HepG2 (cell line): ENCODE measurements around the gene API5. TPM values are rescaled to one million over a fixed set of nuclear protein-coding genes. Genes with fewer than 3 reads are reported as not detected.

Experiments
- AGO2 ChIP-seq: fragments of 200-400 bp; formaldehyde crosslinking; optimal IDR thresholded peaks from 2 replicates; pipeline ENCODE3; 2017; ENCODE audit warnings: mild to moderate bottlenecking, low read depth, low read length, moderate library complexity
- CREB3 ChIP-seq: sonication (generic); formaldehyde crosslinking; IDR thresholded peaks from 2 replicates; pipeline ENCODE4 v1.5.0; 2020; ENCODE audit warnings: missing genetic modification reagents
- EP300 ChIP-seq, 3 experiments: sonication (generic) in 1 of 3; formaldehyde crosslinking in 1 of 3; IDR thresholded peaks; 2 replicates each; pipeline versions ENCODE4 v1.5.1 to v1.6.1; 2011 to 2020; ENCODE audit warnings: low read depth in 2 of 3, low read length in 2 of 3, borderline replicate concordance in 1 of 3, improper control_type of control experiment in 1 of 3, mild to moderate bottlenecking in 1 of 3, missing genetic modification reagents in 1 of 3, moderate library complexity in 1 of 3
- HNF4G ChIP-seq, 2 experiments: sonication (generic) in 1 of 2; formaldehyde crosslinking in 1 of 2; IDR thresholded peaks; 2 replicates each; pipeline versions ENCODE4 v1.4.0 to v1.6.1; 2011 to 2020; ENCODE audit warnings: borderline replicate concordance in 2 of 2, low read depth in 2 of 2, mild to moderate bottlenecking in 2 of 2, low read length in 1 of 2, missing genetic modification reagents in 1 of 2, moderate library complexity in 1 of 2
- JDP2 ChIP-seq: sonication (generic); formaldehyde crosslinking; IDR thresholded peaks from 2 replicates; pipeline ENCODE4 v1.8.1; 2022; ENCODE audit warnings: missing genetic modification reagents, borderline replicate concordance
- JUNB ChIP-seq: sonication (generic); formaldehyde crosslinking; IDR thresholded peaks from 2 replicates; pipeline ENCODE4 v1.8.0; 2022; ENCODE audit warnings: missing genetic modification reagents, mild to moderate bottlenecking, borderline replicate concordance
- MTF2 ChIP-seq: sonication (generic); formaldehyde crosslinking; IDR thresholded peaks from 2 replicates; pipeline ENCODE4 v1.5.0; 2020; ENCODE audit warnings: missing genetic modification reagents, borderline replicate concordance
- NFKB2 ChIP-seq: sonication (generic); formaldehyde crosslinking; IDR thresholded peaks from 2 replicates; pipeline ENCODE4 v1.4.0; 2020; ENCODE audit warnings: missing genetic modification reagents, borderline replicate concordance
- RBFOX2 ChIP-seq: fragments of 200-400 bp; formaldehyde crosslinking; IDR thresholded peaks from 2 replicates; pipeline ENCODE4 v1.6.1; 2017; ENCODE audit warnings: low read depth, mild to moderate bottlenecking, low read length
- SMAD3 ChIP-seq: sonication (generic); formaldehyde crosslinking; IDR thresholded peaks from 2 replicates; pipeline ENCODE4 v1.4.0; 2020; ENCODE audit warnings: missing genetic modification reagents
- SRSF1 ChIP-seq: fragments of 200-400 bp; formaldehyde crosslinking; optimal IDR thresholded peaks from 2 replicates; pipeline ENCODE3; 2017; ENCODE audit warnings: mild to moderate bottlenecking, low read depth, low read length, moderate library complexity
- SSRP1 ChIP-seq: IDR thresholded peaks from 2 replicates; pipeline ENCODE4 v1.6.1; 2016; ENCODE audit warnings: control low read depth
- TRIM22 ChIP-seq: fragments of 450-650 bp; IDR thresholded peaks from 2 replicates; pipeline ENCODE4 v1.6.1; 2017
- ZNF253 ChIP-seq: sonication (generic); formaldehyde crosslinking; IDR thresholded peaks from 2 replicates; pipeline ENCODE4 v1.8.0; 2022; ENCODE audit warnings: mild to moderate bottlenecking, missing genetic modification reagents, borderline replicate concordance
- ZNF432 ChIP-seq: sonication (generic); formaldehyde crosslinking; IDR thresholded peaks from 2 replicates; pipeline ENCODE4 v1.5.0; 2020; ENCODE audit warnings: missing genetic modification reagents, mild to moderate bottlenecking, borderline replicate concordance
- ZNF501 ChIP-seq: sonication (generic); formaldehyde crosslinking; IDR thresholded peaks from 2 replicates; pipeline ENCODE4 v1.5.1; 2020; ENCODE audit warnings: mild to moderate bottlenecking, moderate library complexity, missing genetic modification reagents
- ZNF549 ChIP-seq: sonication (generic); formaldehyde crosslinking; IDR thresholded peaks from 2 replicates; pipeline ENCODE4 v1.5.0; 2020; ENCODE audit warnings: missing genetic modification reagents
- ZNF550 ChIP-seq: sonication (generic); formaldehyde crosslinking; IDR thresholded peaks from 2 replicates; pipeline ENCODE4 v1.4.0; 2020; ENCODE audit warnings: mild to moderate bottlenecking, missing genetic modification reagents, borderline replicate concordance
- ZNF761 ChIP-seq: sonication (generic); formaldehyde crosslinking; conservative IDR thresholded peaks from 2 replicates; pipeline ENCODE4 v1.4.0; 2020; ENCODE audit warnings: mild to moderate bottlenecking, missing genetic modification reagents
- ZNF773 ChIP-seq: sonication (generic); formaldehyde crosslinking; IDR thresholded peaks from 2 replicates; pipeline ENCODE4 v1.4.0; 2020; ENCODE audit warnings: missing genetic modification reagents, borderline replicate concordance
- polyA plus RNA-seq, 8 experiments: library from polyadenylated mRNA; depleted of rRNA in 3 of 8; stranded (reverse) in 7 of 8; unstranded in 1 of 8; fragments of >200 nt; fragmentation: Illumina TruSeq in 4 of 8; extraction: Trizol in 4 of 8; gene quantifications; 2 replicates each; pipeline versions ENCODE4 v1.2.1 to v1.2.3, GENCODE V29; 2011 to 2016; ENCODE audit warnings: low read depth in 4 of 8, missing spikeins in 1 of 8, mixed read lengths in 1 of 8; ENCODE audit not compliant: insufficient read depth in 1 of 8
- total RNA-seq, 5 experiments: library from RNA; depleted of rRNA; stranded (reverse); fragments of >200 nt; fragmentation: Illumina TruSeq; extraction: Trizol; gene quantifications; 2 replicates each; pipeline ENCODE4 v1.2.3, GENCODE V29; 2016; ENCODE audit warnings: low read depth in 1 of 5
- TF ChIP-seq, protein P1 (sequence below): sonication (generic); formaldehyde crosslinking; IDR thresholded peaks from 2 replicates; pipeline ENCODE4 v1.4.0; 2020; ENCODE audit warnings: missing genetic modification reagents

API5 gene
- total and polyA plus RNA-seq, 2 of the 13 experiments (the other 11 are each of a cell fraction or from before 2014, with no cell fraction given): 21.6 to 59.0 TPM

DNA sequence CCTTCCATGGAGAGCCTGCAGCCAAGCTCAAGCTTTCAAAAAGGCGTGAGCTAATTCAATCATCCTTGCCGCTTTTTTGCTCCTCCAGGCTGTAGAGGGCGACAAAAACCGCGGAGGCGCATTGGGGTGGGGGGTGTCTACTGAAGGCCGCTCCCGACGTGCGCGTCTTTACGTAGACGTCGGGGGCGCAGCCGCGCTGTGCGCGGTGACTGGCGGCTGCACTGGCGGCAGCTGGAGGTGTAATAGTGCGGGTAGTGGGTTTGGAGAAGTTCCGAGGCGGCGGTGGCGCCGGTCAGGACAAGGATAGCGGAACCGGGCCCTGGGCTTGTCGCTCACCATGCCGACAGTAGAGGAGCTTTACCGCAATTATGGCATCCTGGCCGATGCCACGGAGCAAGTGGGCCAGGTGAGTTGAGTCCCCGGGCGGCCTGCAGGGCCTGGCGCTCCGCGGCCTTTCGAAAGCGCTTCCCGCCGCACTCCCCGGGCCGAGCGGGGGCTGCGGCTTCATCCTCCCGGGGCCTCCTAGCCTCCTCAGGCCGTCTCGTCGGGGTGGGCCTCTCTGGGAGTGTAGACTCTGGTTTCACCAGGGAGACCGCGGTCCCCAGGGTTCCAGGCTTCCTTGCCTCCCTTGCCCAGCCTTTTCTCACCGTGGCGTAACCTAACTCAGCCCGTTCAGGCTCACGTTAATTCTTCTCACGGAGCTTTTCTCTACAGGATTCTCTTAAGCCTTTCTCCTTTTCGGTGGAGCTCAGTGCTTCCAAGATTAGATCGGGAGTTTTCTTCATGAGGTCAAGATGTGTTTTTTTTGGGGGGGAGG is at the start of gene API5 (continued):
- TF ChIP-seq ZNF253 (CRISPR knock-in tag) (peak; percentile 70; the same call in 1 of the 2 replicates), SSRP1 (CRISPR knock-in tag) (0 out of 2 replicates have a peak, but pooled peaks have one; percentile 55), HNF4G (IDR thresholded peaks at IDR 0.05; ENCODE audit: borderline replicate concordance, low read depth, low read length) (no peak), HNF4G (CRISPR knock-in tag; IDR thresholded peaks at IDR 0.05; ENCODE audit: borderline replicate concordance, low read depth) (no peak), ZNF773 (0 out of 2 replicates have a peak, but pooled peaks have one; percentile 46), MTF2 (CRISPR knock-in tag) (no peak), ZNF761 (CRISPR knock-in tag) (0 out of 2 replicates have a peak, but pooled peaks have one; percentile 42), ZNF432 (CRISPR knock-in tag) (no peak), SRSF1 (no peak), EP300 (IDR thresholded peaks at IDR 0.05; ENCODE audit: low read depth in 2 of 2, low read length in 2 of 2) (0 out of 4 replicates have a peak, but pooled peaks of 1 of the 2 experiments have one; percentile 33), EP300 (CRISPR knock-in tag; IDR thresholded peaks at IDR 0.05; ENCODE audit: borderline replicate concordance) (no peak; the same call in 1 of the 2 replicates), ZNF549 (CRISPR knock-in tag) (no peak), ZNF501 (CRISPR knock-in tag) (peak; percentile 89), JDP2 (no peak), SMAD3 (CRISPR knock-in tag) (peak; percentile 70; the same call in 1 of the 2 replicates), ZNF550 (CRISPR knock-in tag) (no peak), AGO2 (peak; percentile 66), RBFOX2 (peak; percentile 93), JUNB (CRISPR knock-in tag) (no peak), NFKB2 (peak; percentile 71; the same call in 1 of the 2 replicates), CREB3 (0 out of 2 replicates have a peak, but pooled peaks have one; percentile 41), TRIM22 (no peak)
- TF ChIP-seq, protein P1, sequence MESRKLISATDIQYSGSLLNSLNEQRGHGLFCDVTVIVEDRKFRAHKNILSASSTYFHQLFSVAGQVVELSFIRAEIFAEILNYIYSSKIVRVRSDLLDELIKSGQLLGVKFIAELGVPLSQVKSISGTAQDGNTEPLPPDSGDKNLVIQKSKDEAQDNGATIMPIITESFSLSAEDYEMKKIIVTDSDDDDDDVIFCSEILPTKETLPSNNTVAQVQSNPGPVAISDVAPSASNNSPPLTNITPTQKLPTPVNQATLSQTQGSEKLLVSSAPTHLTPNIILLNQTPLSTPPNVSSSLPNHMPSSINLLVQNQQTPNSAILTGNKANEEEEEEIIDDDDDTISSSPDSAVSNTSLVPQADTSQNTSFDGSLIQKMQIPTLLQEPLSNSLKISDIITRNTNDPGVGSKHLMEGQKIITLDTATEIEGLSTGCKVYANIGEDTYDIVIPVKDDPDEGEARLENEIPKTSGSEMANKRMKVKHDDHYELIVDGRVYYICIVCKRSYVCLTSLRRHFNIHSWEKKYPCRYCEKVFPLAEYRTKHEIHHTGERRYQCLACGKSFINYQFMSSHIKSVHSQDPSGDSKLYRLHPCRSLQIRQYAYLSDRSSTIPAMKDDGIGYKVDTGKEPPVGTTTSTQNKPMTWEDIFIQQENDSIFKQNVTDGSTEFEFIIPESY (CRISPR knock-in tag): peak; percentile 21; the same call in 1 of the 2 replicates
